Esophagus (tissue), 2 donors: ENCODE measurements around the gene RFESD. TPM values are rescaled to one million over a fixed set of nuclear protein-coding genes. Genes with fewer than 3 reads are reported as not detected.
"Not testable (repeated sequence)": the region's sequence is repeated elsewhere in the genome, so short reads cannot be mapped to it uniquely, and the experiment has no call there.

Experiments used
- H3K27ac ChIP-seq, 2 donors: one replicate each; pipeline ENCODE4 v1.5.1; 2013; ENCODE audit warnings: low read depth in 2 of 2, mild to moderate bottlenecking in 2 of 2, inconsistent platforms in 1 of 2, low read length in 1 of 2, moderate library complexity in 1 of 2
- H3K27me3 ChIP-seq, 2 donors: one replicate each; pipeline ENCODE4 v1.6.1; 2013; ENCODE audit warnings: low read length in 2 of 2, control low read depth in 1 of 2, mild to moderate bottlenecking in 1 of 2; ENCODE audit not compliant: insufficient read depth in 2 of 2, control insufficient read depth in 1 of 2
- H3K36me3 ChIP-seq, 2 donors: one replicate each; pipeline ENCODE4 v1.6.1; 2013; ENCODE audit warnings: low read length in 1 of 2; ENCODE audit not compliant: control insufficient read depth in 2 of 2, insufficient read depth in 2 of 2
- H3K4me1 ChIP-seq, 2 donors: one replicate each; pipeline ENCODE4 v1.6.1; 2013; ENCODE audit warnings: low read length in 1 of 2; ENCODE audit not compliant: control insufficient read depth in 2 of 2, insufficient read depth in 2 of 2
- H3K4me3 ChIP-seq, 2 donors: one replicate each; pipeline ENCODE4 v1.5.1; 2013; ENCODE audit warnings: low read length in 2 of 2, mild to moderate bottlenecking in 2 of 2, low read depth in 1 of 2, moderate library complexity in 1 of 2
- H3K9me3 ChIP-seq, 2 donors: one replicate each; pipeline ENCODE4 v1.6.1; 2013; ENCODE audit warnings: mild to moderate bottlenecking in 2 of 2, low read depth in 1 of 2, low read length in 1 of 2, moderate library complexity in 1 of 2; ENCODE audit not compliant: control insufficient read depth in 2 of 2, insufficient read depth in 1 of 2
- WGBS, 2 donors: extraction: QIAGEN DNeasy Blood & Tissue Kit; methylation state at CpG; one replicate each; pipeline ENCODE4 v1.1.7; 2013; 5-methylcytosine and 5-hydroxymethylcytosine counted together
- polyA plus RNA-seq, 2 donors: library from polyadenylated mRNA; stranded (reverse); fragments of 200-250 nt; gene quantifications; one replicate each; pipeline ENCODE4 v1.2.3, GENCODE V29; 2013
- donor health status: healthy with polysubstance abuse.
- donor health status: Bipolar disorder and iron deficiency.

Gene RFESD
- polyA plus RNA-seq, 2 donors: 1.1 to 1.6 TPM

DNA sequence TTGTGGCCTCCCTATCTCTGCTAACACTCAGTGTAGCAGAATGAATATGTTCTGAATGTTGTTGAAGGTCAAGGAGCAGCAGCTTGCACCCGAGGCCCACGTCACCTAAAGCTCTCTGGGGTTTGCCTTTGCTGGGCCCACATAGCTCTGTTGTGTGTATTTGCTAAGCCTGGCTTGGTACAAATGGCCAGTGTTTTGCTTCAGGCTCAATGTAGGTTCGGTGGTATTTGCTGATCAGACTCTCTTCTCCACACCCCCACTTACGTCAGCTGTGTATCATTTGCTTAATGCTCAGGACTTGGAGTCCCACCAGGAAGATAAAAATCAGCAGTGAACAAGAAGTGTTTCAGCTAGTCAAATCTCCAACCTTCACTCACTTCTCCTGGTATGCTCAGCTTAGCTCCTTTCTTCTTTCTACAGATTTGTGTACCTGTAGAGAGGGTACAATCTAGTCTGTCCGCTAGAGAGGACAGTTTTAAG is 4.8 kb upstream of the RFESD start:
- 69 to 77% methylated on average over 5 of the region's 5 CpGs for WGBS, 2 donors
- no peaks in the 10 kb centered on the region for H3K27me3 ChIP-seq
- no peaks in the 10 kb centered on the region for H3K4me1 ChIP-seq
- H3K9me3 ChIP-seq: no peaks in the 10 kb centered on the region
- no peaks in the 10 kb centered on the region for H3K36me3 ChIP-seq
- H3K4me3 ChIP-seq: no peak overlapping the region
- H3K27ac ChIP-seq: no peak overlapping the region

DNA sequence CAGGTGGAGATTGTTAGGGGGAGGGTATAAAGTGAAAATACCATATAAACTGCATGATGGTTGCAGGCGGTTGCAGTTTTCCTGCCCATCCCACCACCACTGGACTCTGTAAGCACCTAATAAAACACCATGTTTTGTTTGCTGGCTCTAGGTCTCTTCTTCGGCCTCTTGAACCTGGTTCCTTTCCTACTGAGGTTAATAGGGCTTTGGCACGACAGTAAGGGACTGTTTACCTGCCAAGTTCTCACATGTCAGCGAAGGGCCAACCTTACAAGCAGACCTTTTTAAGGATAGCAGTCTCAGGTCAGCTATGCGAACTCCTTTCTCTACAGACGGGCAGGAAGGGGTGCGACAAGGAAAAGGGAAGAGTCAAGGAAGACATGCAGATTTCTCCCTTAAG is 3.4 kb upstream of the RFESD start:
- H3K4me3 ChIP-seq: no peak overlapping the region
- no peaks in the 10 kb centered on the region for H3K4me1 ChIP-seq
- no peaks in the 10 kb centered on the region for H3K36me3 ChIP-seq
- H3K27me3 ChIP-seq: no peaks in the 10 kb centered on the region
- 88 to 91% methylated on average over 7 of the region's 7 CpGs for WGBS, 2 donors
- no peaks in the 10 kb centered on the region for H3K9me3 ChIP-seq
- H3K27ac ChIP-seq: no peak overlapping the region

DNA sequence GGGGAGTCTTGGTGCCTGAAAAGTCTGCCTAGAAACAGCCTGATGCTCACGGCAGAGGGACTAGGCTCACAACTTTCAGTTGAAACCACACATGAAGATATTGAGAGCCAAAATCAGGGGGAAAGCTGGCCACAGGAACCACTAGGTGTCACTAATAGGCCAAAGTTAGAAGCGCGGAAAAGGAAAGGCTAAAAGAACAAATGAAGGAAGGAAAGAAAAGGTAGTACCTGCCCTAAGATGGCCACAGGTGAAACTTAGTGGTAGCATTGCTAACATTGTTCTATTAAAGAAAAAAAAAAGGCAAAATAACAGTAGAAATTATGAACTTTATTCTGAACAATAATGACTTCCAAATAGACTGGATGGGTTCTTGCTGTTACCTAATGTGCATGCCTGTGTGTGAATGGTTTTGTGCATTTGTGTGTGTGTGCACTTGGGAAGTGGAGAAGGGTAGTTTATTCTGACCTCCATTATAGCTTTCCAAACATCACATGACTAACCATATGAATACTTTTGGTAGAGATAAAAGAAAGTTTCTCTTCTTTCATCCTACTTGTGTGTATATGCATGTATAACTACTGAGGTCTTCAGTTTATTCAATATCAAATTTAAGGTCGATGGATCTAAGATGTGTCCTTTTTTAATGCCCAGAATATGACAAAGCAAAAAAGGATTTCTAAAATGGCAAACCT is 2.1 kb upstream of the RFESD start:
- no peaks in the 10 kb centered on the region for H3K4me1 ChIP-seq
- 11 to 15% methylated on average over 4 of the region's 4 CpGs for WGBS, 2 donors
- H3K9me3 ChIP-seq: no peaks in the 10 kb centered on the region
- H3K36me3 ChIP-seq: no peaks in the 10 kb centered on the region
- no peak overlapping the region for H3K4me3 ChIP-seq
- peak overlapping the region in 1 of 2 donors; percentile 22 for H3K27ac ChIP-seq
- H3K27me3 ChIP-seq: no peaks in the 10 kb centered on the region

DNA sequence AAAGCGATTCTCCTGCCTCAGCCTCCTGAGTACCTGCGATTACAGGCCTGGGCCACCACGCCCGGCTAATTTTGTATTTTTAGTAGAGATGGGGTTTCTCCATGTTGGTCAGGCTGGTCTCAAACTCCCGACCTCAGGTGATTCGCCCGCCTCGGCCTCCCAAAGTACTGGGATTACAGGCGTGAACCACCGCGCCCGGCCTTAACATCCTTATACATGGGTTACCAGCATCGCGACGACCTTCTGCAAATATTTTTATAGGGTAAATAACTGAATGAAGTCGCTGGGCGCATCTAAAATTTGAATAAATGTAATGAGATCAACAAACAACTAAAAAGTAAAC is 380 bp upstream of the RFESD start:
- H3K27ac ChIP-seq: peak overlapping the region; percentile 49 to 96
- peak overlapping the region in 1 of 2 donors; percentile 70 for H3K4me3 ChIP-seq
- not testable (repeated sequence) for H3K4me1 ChIP-seq, H3K36me3 ChIP-seq, H3K9me3 ChIP-seq, H3K27me3 ChIP-seq
- WGBS, 2 donors: 83 to 87% methylated on average over 16 to 17 of the region's 17 CpGs

DNA sequence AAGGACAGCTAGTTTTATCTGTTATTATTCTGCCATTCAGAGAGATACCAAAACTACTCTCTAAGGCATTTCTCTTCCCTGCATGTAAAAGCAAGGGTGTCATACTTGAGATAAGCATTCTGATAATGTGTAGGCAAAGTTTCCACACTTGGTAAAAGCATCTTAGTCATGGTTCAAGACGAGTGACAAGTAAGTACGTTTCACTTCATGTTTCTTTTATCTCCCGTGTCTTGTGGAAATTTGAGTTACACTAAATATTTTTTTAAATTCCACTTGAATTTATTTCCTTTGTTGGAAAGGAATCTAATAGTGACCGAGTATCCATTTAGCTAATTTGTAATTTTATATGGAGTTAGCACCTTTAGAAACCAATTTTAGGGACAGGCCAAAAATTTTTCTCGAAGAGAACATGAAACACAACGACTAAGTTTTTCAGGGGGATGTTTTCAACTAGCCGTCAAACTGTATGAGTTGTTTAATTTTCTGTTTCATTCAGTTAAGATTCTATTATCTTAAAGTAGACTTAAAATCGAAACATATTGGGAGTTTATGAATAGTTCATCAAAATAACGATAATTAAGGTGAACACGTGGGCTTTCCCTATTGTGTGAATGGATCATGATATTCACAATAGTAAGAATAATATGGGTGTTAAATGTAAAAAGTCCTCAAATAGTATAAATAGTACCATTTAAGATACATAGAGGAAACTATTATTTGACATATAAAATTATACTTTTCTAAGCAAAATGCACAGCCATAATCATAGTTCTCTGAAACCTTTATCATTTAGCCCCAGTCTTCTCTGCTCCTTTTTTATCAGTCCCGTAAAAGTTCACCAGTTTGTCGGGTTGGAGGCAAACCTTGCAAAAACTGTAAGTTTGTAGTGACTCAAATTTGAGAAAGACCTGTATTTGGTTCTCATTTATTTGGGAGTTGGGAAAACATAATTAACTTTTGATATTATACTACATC is 1.6 kb downstream of the RFESD start:
- H3K36me3 ChIP-seq: no peaks in the 10 kb centered on the region
- WGBS, 2 donors: 72 to 79% methylated on average over 12 of the region's 12 CpGs
- no peaks in the 10 kb centered on the region for H3K27me3 ChIP-seq
- no peaks in the 10 kb centered on the region for H3K9me3 ChIP-seq
- H3K4me1 ChIP-seq: no peaks in the 10 kb centered on the region
- H3K27ac ChIP-seq: no peak overlapping the region
- peak overlapping the region in 1 of 2 donors; percentile 70 for H3K4me3 ChIP-seq

DNA sequence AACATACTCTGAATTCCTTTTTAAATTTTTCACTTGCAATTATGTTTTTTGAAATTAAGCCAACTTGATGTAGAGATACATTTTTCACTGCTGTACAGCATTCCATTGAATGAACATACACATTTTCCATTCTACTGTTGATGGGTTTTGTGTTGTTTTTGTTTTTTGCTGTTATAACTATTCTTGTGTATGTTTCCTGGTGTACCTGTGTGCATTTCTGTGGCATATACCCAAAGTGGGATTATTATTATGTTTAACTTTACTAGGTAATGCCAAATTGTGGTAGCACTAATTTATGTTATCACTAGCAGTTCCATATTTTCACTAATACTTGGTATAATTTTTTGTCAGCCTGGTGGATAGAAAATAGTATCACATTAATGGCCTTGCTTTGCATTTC is 2.7 kb downstream of the RFESD start:
- H3K27ac ChIP-seq: no peak overlapping the region

DNA sequence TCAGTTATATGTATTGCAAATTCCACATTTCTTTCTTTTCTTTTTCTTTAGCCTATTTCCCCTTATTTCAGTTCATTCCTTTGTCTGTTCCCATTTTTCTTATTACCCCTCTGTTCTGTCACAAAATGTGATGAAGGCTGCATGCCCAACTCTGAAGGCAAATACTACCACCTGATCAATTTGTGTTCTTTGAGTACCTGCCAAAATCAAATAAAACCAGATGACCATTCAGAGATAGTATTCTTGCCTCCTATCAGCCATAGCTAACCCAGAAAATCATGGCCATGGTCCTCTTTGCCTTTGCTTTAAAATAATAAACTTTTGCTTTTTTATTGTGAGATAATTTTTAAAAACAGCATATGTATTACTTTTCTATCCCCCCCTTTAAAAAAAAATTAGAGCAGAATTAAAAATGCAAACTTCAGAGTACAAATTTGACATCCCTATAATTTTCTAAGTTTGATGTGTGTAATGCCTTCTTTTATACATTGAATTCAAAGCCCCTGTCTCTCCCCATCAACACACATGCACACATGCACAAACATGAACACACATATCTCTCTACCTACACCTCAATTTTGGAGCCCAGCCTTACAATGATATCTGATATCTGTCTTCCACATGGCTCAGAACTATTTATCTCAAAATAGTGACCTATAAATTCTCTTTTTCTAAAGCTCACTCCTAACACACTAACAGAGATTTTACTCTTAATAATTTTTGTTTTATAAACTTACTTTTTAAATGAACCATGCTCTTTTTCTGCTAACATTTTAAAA is 3.5 kb downstream of the RFESD start:
- H3K4me1 ChIP-seq: no peaks in the 10 kb centered on the region

More for the DNA sequence above, 2.7 kb downstream of the RFESD start:
- H3K4me1 ChIP-seq: no peaks in the 10 kb centered on the region
- no peaks in the 10 kb centered on the region for H3K27me3 ChIP-seq
- no peak overlapping the region for H3K4me3 ChIP-seq
- H3K36me3 ChIP-seq: no peaks in the 10 kb centered on the region
- H3K9me3 ChIP-seq: no peaks in the 10 kb centered on the region

DNA sequence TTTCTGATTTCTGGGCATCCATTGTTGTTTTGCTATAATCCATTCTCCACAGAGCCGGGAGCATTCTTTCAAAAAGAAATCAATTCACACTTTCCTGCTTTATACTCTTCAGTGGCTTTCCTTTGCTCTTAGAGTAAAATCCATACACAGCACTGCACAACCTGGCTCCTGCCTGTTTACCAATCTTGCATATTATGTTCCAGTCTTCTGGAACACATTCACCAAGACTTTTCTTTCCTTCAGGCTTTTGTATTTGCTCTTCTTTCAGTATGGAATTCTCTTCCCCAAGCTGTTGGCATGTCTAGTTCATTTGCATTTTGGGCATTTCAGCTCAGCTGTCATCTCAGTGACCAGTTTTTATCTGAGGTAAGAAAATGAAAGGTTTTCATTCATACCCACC is 6.3 kb downstream of the RFESD start:
- Histone ChIP-seq H3K4me1 (no peaks in the 10 kb centered on the region), H3K4me3 (no peak overlapping the region), H3K27ac (no peak overlapping the region), H3K9me3 (no peaks in the 10 kb centered on the region), H3K27me3 (no peaks in the 10 kb centered on the region), H3K36me3 (no peaks in the 10 kb centered on the region)
- 86 to 96% methylated on average over 1 of the region's 1 CpG for WGBS, 2 donors

More for the DNA sequence above, 3.5 kb downstream of the RFESD start:
- Histone ChIP-seq H3K36me3 (no peaks in the 10 kb centered on the region), H3K27me3 (no peaks in the 10 kb centered on the region), H3K4me3 (no peak overlapping the region), H3K27ac (no peak overlapping the region), H3K9me3 (no peaks in the 10 kb centered on the region)

DNA sequence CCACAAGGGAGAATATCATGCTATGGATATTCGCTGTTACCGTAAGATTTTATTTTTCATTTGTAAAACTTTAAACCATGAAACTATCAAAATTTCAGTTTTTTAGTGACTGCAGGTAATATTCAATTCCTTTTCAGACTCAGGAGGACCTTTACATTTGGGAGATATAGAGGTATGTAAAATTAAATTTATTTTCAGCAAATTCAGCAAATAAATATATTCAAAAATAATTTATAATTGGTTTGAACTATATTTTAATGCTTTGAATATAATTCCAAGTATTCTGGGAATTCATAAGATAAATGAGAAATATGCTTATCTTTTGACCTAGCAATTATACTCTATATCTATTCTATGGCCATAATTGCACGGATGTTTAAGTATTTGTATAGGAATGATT is 7.6 kb downstream of the RFESD start:
- H3K36me3 ChIP-seq: no peaks in the 10 kb centered on the region
- H3K27me3 ChIP-seq: no peaks in the 10 kb centered on the region
- 96 to 98% methylated on average over 3 of the region's 3 CpGs for whole genome bisulfite sequencing, 2 donors
- no peak overlapping the region for H3K27ac ChIP-seq
- H3K4me1 ChIP-seq: no peaks in the 10 kb centered on the region
- H3K9me3 ChIP-seq: no peaks in the 10 kb centered on the region
- no peak overlapping the region for H3K4me3 ChIP-seq
